NCI-H1092 treated with DMSO at 0.1 percent for 48 hours (cell line): ENCODE measurements around the gene CFAP65.

Source experiments
- DNase-seq: peaks from one replicate; lab custom pipeline; 2025; lab: John Stamatoyannopoulos, UW

The CFAP65 gene

GRCh38 chr2:219059725-219060682 lies 18.7 kb upstream of the CFAP65 start:
- no peak for DNase-seq

- DNase-seq = no peak
Observed at GRCh38 chr2:219059375-219059724, 18.0 kb upstream of the CFAP65 start.

- DNase-seq = no peak
Observed at GRCh38 chr2:219058541-219059374, 17.4 kb upstream of the CFAP65 start.

- peak; percentile 41 for DNase-seq
Observed at GRCh38 chr2:219057709-219058540, 16.6 kb upstream of the CFAP65 start.

GRCh38 chr2:219056896-219057708 lies 15.8 kb upstream of the CFAP65 start:
- DNase-seq = no peak

- DNase-seq = no peak
Observed at GRCh38 chr2:219056176-219056895, 15.0 kb upstream of the CFAP65 start.

GRCh38 chr2:219054956-219055903 lies 13.9 kb upstream of the CFAP65 start:
- DNase-seq = no peak

- no peak for DNase-seq
Observed at GRCh38 chr2:219049282-219049681, 8.0 kb upstream of the CFAP65 start.

GRCh38 chr2:219045937-219046550 lies 4.7 kb upstream of the CFAP65 start:
- no peak for DNase-seq

- no peak for DNase-seq
Observed at GRCh38 chr2:219042750-219043149, 1.4 kb upstream of the CFAP65 start.

- DNase-seq = no peak
Observed at GRCh38 chr2:219042157-219042556, 841 bp upstream of the CFAP65 start.

- no peak for DNase-seq
Observed at GRCh38 chr2:219038600-219038999, 2.7 kb downstream of the CFAP65 start.

- DNase-seq = no peak
Observed at GRCh38 chr2:219037783-219038499, 3.4 kb downstream of the CFAP65 start.

- no peak for DNase-seq
Observed at GRCh38 chr2:219035942-219036341, 5.4 kb downstream of the CFAP65 start.

- DNase-seq = no peak
Observed at GRCh38 chr2:219034823-219035222, 6.5 kb downstream of the CFAP65 start.

- no peak for DNase-seq
Observed at GRCh38 chr2:219032051-219032745, 9.1 kb downstream of the CFAP65 start.

- no peak for DNase-seq
Observed at GRCh38 chr2:219031005-219031738, 10.1 kb downstream of the CFAP65 start.
